Rectal smooth muscle tissue (tissue), 1 donor: Measurements from ENCODE around the gene THRB.

Experiments
- H3K27ac ChIP-seq: one replicate; pipeline ENCODE4 v1.7.0; 2013; ENCODE audit warnings: low read depth, low read length, inconsistent platforms
- H3K27me3 ChIP-seq: one replicate; pipeline ENCODE4 v1.7.0; 2013; ENCODE audit warnings: low read length; ENCODE audit not compliant: control insufficient read depth, insufficient read depth
- H3K36me3 ChIP-seq: one replicate; pipeline ENCODE4 v1.7.0; 2013; ENCODE audit warnings: low read length; ENCODE audit not compliant: control insufficient read depth, insufficient read depth
- H3K4me1 ChIP-seq: one replicate; pipeline ENCODE4 v1.7.0; 2013; ENCODE audit warnings: low read length; ENCODE audit not compliant: control insufficient read depth, insufficient read depth
- H3K4me3 ChIP-seq: one replicate; pipeline ENCODE4 v1.7.0; 2013; ENCODE audit warnings: low read length
- H3K9ac ChIP-seq: one replicate; pipeline ENCODE4 v1.7.0; 2013; ENCODE audit warnings: low read length

The THRB gene

DNA sequence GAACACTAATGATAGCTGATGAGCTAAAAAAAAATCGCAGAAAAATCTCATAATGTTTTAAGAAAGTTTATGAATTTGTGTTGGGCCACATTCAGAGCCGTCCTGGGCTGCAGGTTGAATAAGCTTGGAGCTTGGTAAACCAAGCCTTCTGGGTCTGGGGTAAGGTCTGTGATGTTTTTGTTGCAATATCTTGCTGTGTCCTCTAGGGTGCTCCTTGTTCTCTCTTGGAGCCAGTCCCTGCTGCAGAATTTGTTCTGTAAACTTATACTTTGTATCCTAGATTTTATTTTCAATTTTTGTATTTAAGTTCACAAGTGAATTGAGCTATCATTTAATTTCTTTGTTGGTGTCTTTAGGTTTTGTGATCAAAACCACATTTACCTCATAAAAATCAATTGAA, 405.9 kb downstream of the THRB start:
- no peaks in the 10 kb centered on the region for H3K27me3 ChIP-seq
- H3K36me3 ChIP-seq = no peaks in the 10 kb centered on the region
- H3K27ac ChIP-seq = no peak overlapping the region
- H3K9ac ChIP-seq = no peak overlapping the region
- peaks cover 3% of the 10 kb centered on the region for H3K4me1 ChIP-seq
- H3K4me3 ChIP-seq = no peak overlapping the region

DNA sequence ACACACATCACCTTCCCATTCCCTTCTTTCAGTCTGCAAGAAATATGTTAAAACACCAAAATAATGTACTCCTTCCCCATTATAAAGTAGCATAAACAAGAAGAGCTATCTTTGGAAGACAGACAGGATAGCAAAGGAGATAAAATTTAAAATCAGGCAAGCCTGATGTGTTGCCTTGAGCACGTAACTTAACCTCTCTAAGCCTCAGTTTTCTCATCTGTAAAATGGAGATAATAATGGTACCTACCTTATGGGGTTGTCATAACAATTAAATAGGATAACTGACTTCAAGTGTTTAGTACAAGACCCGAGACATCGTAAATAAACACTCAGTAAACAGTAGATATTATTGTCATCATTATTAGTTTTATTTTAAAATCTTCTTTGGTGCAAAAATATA, 407.2 kb downstream of the THRB start:
- Histone ChIP-seq H3K36me3 (no peaks in the 10 kb centered on the region), H3K27me3 (no peaks in the 10 kb centered on the region), H3K4me1 (peaks cover 3% of the 10 kb centered on the region), H3K27ac (no peak overlapping the region), H3K9ac (no peak overlapping the region), H3K4me3 (no peak overlapping the region)

DNA sequence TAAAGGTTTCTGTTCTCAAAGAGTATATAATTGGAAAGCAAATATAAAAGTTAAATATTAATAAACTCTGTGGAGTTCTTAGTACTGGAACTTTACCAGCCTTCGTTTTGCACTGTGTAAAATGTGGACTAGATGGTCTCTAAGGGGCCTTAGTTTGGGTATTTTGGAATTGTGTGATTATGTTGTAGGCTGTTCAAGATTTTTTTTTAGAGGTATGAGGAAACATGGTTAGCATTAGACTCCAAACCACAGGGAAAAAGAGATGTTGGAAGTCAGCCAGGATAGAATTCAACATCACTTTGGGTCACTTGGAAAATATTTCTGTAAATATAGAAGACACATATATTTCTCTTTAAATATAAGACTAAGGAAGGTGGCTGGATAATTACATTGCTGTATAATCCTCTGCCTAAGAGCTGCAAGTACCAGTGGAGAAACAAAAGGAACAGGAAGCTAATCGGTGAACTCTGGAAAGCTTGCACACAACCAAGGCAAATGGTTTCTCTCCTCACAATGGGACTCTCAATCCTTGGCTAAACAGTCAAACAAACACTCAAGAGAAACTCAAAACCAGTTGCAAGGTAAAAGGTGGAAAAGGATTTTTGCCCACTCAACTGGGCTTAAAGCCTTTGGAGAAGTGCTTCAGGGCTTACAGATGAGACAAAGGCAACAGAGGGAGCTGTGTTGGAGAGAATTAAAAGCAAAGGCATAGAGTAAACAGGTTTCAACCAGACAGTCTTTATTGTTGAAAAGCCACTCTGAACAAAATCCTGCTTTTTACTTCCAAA, 407.8 kb downstream of the THRB start:
- H3K27ac ChIP-seq = no peak overlapping the region
- H3K9ac ChIP-seq = no peak overlapping the region
- no peaks in the 10 kb centered on the region for H3K27me3 ChIP-seq
- no peaks in the 10 kb centered on the region for H3K36me3 ChIP-seq
- no peak overlapping the region for H3K4me3 ChIP-seq
- H3K4me1 ChIP-seq = peaks cover 3% of the 10 kb centered on the region

DNA sequence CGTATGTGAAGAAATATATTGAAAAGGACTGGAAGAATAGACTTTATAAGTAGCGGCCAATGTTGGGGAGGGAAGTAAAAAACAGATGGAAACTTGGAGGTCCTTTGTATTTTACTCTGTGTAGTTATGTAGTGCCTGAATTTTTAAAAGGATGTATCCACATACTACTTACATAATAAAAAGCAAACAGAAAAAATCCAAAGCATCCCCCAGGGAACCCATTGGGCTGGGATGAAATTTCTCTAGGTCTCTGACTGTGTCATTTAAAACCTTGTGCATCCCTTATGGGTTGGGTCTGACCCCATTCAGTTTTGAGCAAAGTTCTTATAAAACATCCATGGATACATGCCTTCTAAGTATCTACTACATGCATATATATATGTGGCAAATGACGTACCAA, 408.4 kb downstream of the THRB start:
- Histone ChIP-seq H3K9ac (no peak overlapping the region), H3K27me3 (no peaks in the 10 kb centered on the region), H3K4me1 (peaks cover 3% of the 10 kb centered on the region), H3K4me3 (no peak overlapping the region), H3K36me3 (no peaks in the 10 kb centered on the region), H3K27ac (no peak overlapping the region)

DNA sequence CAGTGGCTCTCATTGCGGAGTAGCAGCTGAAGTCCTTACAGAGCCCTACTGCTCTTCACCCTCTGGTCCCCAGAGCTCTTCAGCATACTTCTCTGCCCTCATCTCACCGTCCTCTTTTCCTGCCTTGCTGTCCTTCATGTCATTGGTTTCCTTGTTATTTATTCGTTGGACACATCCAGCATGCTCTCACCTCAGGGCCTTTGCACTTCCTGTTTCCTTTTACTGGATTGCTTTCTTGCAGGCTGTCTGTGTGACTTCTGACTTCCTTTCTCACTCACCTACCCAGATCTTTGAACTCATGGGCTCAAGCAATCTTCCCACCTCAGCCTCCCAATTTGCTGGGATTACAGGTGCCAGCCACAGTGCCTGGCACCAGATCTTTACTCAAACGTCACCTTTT, 422.5 kb downstream of the THRB start:
- H3K27ac ChIP-seq = no peak overlapping the region
- H3K4me1 ChIP-seq = peaks cover 4% of the 10 kb centered on the region
- no peak overlapping the region for H3K4me3 ChIP-seq
- H3K9ac ChIP-seq = no peak overlapping the region
- H3K36me3 ChIP-seq = no peaks in the 10 kb centered on the region
- no peaks in the 10 kb centered on the region for H3K27me3 ChIP-seq

DNA sequence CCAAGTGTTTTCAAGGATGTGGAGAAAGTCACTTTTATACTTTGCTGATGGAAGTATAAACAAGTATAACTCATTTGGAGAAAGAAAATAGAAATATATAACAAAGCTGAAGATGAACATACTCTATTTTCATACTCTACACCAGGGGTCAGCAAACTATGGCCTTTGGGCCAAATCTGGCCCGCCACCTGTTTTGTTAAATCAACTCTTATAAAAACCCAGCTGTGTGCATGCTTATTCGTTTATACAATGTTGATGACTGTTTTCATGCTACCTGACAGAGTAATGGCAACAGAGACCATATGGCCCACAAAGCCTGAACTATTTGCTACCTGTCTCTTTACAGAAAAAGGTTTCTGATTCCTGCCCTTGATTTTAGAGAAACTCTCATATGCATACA, 425.6 kb downstream of the THRB start:
- H3K4me1 ChIP-seq = peaks cover 4% of the 10 kb centered on the region
- no peaks in the 10 kb centered on the region for H3K27me3 ChIP-seq
- H3K9ac ChIP-seq = no peak overlapping the region
- H3K27ac ChIP-seq = no peak overlapping the region
- no peaks in the 10 kb centered on the region for H3K36me3 ChIP-seq
- H3K4me3 ChIP-seq = no peak overlapping the region

DNA sequence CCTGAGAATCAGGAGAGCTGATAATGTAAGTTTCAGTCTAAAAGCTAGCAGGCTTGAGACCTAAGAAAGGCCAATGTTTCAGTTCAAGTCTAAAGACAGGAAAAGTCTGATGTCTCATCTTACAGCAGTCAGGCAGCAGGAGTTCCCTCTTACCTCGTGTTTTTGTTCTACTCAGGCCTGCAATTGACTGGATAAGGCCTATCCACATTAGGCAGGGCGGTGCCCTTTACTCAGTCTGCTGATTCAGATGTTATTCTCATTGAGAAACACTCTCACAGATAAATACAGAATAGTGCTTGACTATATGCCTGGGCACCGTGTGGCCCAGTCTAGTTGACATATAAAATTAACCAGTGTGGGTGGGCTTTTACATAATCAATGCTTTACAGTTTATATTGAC, 427.2 kb downstream of the THRB start:
- no peak overlapping the region for H3K9ac ChIP-seq
- H3K27me3 ChIP-seq = no peaks in the 10 kb centered on the region
- H3K4me3 ChIP-seq = no peak overlapping the region
- H3K27ac ChIP-seq = no peak overlapping the region
- H3K36me3 ChIP-seq = no peaks in the 10 kb centered on the region
- peaks cover 9% of the 10 kb centered on the region for H3K4me1 ChIP-seq
